GM21390 (cell line): ENCODE data around the gene IKZF2.

ENCODE experiments used
- ATAC-seq: cut with Tn5 transposase; IDR thresholded peaks from one replicate; pipeline ENCODE4 v1.9.1; 2021; ENCODE audit not compliant: unreplicated experiment

IKZF2 gene

DNA sequence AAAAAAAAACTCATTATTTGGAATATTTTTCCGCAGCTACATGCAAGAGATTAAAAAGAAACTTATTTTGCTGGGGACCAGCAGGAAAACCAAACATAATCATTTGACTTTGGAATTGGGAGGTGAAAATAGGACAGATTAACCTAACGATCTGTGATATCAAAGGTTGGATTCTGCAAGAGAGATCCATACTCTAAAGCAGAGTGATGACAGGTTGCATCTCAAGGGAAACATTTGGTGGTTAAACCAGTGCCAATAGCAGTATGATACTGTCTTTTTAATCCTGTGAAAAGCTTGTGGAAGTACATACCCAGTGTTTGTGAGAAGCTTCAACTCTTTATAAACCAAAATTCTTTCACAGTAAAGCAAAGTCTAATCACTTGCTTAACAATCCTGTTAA lies 5.3 kb upstream of the IKZF2 start:
- no peak for ATAC-seq

DNA sequence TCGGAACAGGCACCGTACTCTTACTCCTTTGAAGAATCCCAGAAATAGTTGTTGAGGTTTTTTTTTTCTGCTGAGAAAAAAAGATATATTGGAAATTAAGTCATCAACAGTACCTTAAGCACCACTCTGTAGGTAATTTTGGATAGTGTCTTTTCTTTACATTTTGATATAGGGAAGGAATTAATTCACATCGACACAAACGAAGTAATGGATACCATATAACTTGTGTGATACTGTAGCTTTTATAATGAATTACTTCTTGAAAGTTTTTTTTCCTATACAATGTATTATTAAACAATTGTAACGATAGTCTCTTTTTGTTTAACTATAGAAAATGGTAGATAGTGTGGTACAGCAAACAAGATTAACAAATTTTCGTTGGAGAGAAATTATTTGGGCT lies 1.5 kb upstream of the IKZF2 start:
- no peak for ATAC-seq

DNA sequence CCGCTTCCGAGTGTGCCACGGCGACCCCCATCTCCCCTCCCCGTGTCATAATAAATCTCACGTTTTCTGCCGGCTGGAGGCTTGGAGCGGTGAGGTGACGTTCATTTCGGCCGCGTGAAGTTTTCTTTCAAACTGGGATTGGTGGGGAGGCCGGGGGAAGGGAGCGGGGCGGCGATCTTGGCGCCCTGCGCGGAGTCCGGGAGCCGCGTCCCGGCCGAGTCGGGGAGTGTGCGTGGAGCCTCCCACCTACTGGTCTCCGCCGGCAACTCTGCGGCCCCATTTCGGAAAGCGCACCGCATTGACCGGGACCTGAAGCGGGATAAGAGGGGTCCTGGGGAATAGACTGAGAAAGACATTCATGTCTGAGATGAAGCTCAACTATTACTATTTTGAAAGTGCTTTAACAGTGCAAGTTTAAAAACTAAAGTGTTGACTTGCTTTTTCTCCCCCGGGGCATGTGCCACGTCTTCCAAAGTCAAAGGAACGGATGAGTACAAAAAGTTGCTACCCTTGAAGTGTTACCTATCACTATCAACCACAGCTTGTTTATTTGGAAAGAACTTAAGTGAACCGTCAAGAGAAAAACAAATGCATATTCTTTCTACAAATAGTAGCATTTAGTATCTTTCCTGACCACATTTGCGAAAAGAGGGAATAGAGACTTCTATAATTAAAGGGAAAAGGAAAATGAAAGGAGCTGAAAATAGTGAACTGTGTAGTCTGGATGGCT lies 818 bp upstream of the IKZF2 start:
- ATAC-seq = peak; percentile 11

DNA sequence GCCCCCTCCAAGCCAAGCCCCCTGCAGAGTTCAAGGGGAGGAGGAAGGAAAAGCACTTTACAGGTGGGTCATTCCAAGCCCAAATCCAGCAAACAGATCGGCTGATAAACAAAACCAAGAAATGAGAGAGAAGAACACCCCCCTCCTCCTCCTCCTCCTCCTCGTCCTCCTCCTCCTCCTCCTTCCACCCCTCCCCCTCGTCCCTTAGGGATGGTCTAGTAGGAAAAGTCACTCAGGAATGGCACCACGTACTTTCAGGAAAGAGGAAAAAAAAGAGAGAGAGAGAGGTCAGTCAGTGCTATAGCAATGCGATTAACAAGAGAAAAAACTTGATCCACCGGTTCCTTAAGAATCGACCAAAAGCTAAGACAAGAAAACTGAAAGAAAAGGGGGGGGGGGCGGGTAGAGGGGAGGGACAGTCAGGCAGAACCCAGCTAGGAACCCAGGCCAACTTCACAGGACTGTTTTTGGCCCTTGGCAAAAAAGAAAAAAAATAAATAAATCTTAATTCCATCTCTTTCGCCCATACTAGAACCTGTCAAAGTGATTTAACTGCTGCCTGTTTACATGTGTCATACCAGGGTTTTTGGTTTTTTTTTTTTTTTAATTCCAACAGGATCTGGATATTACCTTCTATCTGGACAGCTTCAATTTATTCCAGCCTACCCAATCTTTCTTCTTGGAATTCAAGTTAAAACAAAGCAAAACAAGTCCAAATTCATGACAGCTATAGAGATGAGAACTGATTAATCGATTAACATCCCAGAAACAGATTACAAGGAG lies 906 bp downstream of the IKZF2 start:
- ATAC-seq = no peak

DNA sequence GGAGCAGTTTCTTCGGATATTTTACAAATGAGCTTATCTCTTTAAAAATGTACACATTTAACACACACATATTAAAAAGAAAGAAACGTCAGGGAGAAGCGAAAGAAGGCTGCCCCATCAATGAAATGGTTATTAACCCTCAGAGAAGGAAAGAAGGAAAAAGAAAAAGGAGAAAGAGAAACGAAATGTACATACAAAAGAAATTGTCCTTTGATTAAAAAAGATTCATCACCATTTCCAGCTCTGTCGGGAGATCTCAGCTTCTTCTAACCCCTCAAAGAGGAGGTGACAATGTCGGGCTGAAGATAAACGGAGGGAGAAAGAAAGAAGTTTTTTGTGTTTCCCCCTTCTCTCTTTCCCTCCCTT lies 1.5 kb downstream of the IKZF2 start:
- ATAC-seq = no peak

DNA sequence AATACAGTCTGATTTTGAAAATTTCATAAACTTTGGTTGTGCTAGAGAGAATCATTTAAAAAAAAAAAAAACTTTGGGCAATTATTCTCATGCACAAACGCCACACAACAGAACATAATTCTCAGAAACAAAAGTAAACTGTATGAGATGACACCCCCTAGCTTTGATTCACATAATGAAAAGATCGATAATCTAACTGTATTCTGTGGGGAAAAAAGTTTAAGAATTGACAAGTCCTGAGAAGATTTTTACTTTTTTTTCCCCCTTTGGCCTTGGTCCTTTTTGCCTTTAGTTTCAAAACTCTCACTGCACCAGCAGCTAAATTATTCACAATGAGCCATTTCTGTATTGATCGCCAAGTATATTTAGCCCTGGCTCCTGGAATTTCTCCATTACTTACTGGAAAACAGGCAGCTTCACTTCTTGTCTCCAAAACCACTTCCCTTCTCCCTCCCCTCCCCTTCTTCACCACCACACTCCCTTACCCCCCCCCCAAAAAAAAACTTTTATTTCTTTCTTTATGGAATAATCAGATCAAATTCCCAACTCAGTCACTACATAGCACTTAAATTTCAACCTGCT lies 2.0 kb downstream of the IKZF2 start:
- ATAC-seq = no peak

DNA sequence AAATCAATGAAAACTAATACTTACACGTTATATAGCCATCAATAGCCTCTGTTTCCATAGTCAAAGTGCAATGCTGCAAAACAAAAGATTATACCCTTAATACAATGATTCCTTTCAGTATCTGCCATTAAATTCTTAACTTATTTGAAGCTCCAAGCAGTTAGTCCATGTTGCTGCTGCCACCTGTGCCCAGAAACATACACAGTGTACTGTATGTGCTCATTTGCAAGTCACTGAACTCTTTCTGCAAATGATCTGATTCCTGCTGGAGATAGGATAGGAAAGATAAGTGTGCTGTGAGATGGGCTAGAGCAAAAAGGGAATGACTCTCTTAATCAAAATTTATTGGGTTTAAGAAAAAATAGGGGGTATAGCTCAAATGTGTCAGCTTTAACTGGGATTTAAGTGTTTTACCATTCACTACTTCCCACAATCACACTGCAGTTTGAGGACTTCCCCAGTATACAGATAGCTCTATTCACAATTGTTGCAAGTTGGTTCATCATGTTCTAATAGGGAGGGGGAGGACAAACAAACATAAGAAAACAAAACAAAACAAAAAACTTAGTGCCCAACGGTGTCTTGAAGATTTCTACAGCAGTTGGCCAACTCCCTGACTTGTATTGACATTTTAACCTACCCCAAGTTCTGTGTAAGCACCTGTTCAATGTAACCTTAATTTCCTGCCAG lies 2.7 kb downstream of the IKZF2 start:
- ATAC-seq = peak; percentile 20

DNA sequence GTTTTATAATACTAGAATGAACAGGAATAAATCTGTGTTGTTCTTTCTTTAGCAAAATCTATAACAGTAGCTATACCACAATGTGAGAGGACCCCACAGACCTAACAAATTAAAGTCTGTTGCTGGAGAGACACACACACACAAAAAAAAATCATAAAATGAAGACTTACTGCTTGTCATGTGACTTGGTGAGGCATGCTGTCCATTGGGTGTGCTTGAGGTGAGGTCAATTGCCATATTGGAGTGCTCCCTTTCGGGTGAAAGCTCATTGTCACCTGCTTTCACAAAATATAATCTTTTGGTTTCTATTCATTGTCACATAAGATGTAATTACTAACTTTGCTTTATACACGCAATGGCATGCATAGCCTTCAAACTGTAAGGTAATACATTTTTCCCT lies 3.9 kb downstream of the IKZF2 start:
- ATAC-seq = peak; percentile 14

DNA sequence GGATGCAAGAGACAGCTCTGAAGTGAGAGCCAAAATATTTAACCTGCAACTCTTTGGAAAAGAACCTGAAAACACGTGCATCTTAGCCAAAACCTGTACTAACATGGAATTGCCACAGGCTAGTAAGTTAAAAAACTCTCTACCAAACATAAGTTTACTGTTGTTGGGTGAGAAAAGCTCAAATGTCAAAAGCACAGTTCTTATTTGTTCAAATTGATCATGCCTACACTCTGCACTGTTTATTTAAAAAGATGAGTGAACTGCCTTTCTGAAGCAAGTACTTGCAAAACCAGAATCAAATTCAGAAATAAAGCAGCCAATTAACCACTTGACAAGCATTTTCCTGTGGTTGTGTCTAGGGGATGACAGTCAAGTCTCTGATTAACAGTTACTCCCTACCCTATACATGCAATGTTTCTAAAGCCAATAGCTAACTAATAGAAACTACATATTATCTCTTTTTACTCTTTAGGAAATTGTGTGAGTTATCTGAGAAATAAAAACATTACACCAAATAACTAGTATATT lies 5.6 kb downstream of the IKZF2 start:
- no peak for ATAC-seq

DNA sequence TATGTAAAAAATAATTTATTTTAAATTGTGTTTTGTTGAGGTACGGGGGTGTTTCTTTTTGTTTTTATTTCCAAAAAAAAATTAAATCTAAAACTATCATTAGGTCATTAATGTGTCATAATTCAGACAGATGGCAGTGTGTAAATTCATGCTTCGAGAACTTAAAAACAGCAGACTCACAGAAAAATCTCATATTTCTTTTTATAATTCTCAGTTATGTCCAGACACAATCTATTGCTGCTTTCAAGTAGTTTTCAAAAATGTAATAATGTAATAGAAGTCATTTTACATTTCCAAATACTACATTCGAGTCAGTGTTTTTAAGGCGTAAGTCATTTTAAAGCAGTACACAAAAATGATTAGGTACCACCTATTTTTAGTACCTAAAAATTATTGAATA lies 14.3 kb downstream of the IKZF2 start:
- ATAC-seq = no peak

DNA sequence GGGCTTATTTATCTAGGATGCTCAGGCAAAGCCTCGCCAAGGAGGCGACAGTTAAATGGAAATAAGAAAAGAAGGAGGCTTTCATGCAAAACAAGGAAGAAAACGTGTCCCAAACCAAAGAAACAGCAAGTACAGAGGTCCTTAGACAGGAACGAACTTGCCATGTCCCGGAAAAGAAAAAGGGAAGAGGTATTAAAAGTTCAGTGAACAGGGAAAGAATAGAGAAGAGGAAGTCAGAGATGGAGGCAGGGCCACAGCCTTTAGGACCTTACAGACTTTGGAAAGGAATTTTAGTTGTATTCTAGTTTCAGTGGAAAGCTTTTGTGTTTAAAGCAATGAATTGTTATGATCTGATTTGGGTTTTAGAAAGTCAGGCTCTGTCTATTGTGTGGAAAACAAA lies 22.1 kb downstream of the IKZF2 start:
- ATAC-seq = no peak

DNA sequence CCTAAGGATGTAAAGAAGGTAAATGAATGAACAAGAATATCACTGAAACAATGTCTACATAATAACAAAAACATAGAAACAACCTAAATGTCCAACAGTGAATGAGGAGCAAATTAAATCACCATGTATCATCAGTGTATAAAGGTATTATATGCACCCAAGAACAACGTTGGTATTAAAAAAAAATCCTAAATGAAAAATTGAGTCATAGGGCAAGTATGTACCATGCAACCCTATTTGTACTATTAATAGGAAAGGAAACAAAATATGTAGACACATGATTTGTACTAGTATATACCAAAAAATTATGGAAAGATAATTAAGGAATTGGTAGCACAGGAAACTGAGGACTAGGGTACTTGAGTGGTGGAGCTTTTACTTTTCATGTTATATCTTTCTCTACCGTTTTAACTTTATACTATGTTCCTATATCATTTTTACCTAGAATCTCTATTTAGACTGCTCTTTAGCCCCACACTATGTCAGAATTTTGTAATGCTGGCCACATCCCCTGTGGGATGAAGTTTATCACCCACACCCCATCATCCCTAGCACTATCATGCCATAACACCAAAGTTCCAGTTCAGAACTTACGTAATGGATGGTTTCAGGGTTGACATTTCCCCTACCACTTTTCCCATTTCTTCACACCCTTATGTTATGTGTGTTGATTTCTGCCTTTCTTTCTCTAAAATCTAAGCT lies 25.6 kb downstream of the IKZF2 start:
- no peak for ATAC-seq

DNA sequence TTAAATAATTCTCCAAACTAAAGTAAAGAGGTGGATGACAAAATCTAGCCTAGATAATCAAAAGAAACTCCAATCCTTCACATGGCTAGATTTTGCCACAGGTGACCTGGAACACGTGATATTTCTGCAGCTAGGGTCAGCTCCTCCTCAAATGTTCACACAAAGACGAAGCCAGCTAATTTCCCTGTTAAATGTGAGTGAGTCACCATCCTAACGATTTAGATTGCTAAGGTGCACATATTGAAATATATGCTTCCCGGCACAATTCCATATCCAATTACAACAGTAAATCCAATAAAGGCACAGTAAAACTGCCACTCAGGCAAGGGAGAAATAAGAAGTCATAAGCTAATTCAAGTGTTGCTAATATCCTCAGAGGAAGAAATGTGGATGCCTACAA lies 28.7 kb downstream of the IKZF2 start:
- ATAC-seq = no peak

DNA sequence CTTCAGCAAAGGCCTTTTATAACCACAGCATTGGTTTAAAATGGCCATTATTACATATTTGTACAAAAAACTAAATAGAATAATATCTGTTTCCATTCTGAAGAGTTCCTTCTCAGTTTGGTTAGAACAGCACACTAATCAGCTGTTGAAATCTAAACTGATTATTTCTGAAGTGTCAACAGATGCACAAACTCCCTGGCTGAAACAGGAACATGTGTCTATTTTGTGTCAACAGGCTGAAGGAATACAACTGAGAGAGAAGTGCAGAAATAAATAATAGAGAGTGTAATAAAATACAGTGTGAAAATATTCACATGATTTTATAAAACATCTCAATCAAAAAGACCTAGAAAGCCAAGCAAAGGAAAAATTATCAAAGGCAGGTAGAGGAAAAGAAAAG lies 29.7 kb downstream of the IKZF2 start:
- no peak for ATAC-seq

DNA sequence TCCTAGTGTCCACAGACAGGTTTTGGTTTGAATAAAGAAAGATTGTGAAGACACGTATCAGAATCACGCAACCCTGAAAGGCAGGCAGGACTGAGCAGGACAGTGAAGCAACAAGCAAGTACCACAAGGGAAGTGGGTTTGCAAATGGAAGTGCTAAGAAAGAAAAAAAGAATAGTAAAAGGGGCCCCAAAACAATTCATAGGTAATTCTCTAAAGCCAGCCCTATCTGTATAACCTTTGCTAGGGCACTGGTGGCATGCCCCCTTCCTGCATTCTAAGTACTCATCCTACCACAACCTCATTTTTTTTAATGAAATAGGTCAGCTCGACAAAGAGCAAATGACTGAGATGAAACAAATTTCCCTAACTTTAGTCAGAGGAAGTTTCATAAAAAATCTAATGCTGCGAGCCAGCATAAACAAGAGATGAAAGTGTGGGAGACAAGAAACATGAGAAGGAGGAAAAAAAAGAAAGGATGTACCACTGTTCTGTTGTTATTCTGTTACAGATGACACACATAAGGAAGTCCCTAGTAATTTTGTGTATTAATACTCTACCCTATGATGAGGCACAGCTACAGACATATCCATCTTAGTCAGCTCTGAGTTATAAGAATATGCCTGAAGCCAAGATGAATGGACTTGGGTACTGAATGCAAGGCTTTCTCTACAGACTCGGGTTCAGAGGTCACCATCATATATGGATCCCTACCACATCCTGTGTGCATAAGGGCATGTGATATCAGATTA lies 32.2 kb downstream of the IKZF2 start:
- peak; percentile 74 for ATAC-seq

DNA sequence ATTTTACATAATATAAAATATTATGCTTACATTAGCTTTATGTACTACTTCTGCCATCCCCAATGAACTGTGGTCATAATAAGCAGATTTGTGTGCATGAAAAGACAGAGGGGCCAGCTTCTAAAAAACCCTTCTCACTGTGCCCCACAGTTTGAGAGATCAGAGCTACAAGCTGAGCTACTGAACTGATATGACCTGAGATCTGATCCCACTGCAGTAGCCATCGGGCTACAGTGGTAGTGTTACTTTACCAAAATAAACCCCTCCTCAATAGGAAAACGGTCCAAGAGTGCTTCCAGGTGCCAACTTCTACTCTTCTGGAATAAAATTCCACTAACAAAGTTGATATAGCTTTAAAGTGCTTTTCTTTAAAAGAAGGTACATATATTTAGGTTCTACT lies 43.1 kb downstream of the IKZF2 start:
- ATAC-seq = no peak

DNA sequence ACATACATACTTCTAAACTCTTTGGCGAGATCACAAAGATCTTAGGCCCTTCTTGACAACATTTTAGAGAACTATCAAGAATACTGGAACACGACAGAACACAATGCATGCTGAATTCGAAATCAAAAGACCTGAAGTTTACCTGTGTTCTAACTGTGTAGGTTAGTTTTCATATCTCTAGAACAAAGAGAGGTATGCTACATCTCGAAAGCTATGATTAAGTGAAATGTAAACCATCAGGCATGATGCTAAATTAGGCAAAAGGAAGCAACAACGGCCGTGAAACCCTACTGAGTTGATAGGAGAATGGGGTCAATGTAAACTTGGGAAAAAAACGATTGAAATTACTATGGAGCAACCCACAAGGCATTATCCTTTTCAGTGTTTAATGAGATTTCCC lies 43.7 kb downstream of the IKZF2 start:
- no peak for ATAC-seq

DNA sequence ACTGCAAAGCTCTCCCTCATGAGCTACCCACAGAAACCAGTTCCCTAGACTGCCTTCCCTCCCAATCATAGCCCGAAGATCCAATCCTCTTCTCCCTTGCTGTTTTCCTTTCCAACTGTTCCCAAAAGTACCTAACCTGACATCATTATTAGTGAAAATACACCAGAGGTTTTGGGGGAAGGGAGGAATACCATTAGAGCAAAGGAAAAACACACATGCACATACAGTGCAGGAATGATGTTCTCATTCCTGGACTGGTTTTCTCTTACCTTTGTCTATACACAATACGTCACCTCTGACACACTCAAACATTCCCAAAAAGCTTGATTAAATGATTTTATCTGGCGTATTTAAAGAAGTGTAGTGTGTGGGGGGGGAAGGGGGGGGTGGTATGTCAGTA lies 46.2 kb downstream of the IKZF2 start:
- no peak for ATAC-seq

DNA sequence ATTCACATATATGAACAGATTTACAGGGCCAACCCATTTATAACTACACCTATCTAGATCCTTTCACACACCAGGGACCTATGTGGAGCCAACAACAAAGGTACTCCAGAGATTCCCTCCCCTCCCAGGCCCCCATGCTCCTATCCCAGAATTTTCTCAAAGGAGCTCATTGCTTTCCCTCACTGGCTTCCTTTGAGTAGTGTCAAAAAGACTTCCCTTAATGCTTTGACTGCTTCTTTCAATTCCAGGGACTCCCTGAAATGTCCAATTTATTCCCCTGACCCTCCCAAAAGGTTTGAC lies 46.6 kb downstream of the IKZF2 start:
- ATAC-seq = no peak

DNA sequence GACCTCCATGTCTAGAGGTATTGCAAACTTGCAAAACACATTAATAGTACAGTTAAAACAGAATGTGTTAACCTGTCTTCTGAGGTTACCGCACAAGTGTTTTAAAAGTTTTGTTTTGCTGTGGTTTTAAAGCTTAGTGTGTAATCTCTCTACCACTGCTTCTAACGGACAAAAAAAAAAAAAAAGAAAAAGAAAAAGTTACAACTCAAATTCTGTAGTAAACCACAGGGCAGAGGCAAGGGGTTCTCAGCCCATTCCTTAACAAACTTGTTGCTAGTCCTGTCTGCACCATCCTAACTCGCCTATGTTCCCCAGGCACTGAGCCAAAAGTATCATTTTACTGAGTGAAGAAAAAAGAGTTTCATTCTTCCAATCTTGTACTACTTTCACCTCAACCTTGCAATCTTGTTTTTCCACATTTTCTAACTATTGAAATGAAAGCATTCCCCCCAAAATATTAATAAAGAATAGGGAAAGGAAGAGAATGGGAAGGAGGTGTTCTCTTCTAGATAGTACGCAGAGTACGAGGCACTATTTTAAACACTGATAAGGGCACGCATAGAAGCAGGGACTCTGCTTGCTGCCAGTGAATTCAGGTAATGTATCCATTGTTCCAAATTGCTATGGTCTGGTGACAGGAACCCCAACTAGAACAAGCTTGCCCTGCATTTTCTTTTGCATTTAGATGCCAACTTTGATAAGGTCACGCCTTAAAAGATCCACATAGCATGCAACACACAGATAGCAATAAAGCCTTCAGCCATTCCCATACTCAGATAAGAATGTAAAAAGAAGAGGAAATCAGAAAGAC lies 47.1 kb downstream of the IKZF2 start:
- no peak for ATAC-seq
